GM19099 (cell line): ENCODE data around the gene CDY1.
"Not testable (repeated sequence)": the region's sequence is repeated elsewhere in the genome, so short reads cannot be mapped to it uniquely, and the experiment has no call there.

Source experiments
- POLR2A ChIP-seq: IDR thresholded peaks from 3 replicates; pipeline ENCODE4 v1.6.1; 2011; ENCODE audit warnings: low read depth; ENCODE audit not compliant: insufficient read length; ENCODE audit errors: extremely low read depth

CDY1 gene, protein sequence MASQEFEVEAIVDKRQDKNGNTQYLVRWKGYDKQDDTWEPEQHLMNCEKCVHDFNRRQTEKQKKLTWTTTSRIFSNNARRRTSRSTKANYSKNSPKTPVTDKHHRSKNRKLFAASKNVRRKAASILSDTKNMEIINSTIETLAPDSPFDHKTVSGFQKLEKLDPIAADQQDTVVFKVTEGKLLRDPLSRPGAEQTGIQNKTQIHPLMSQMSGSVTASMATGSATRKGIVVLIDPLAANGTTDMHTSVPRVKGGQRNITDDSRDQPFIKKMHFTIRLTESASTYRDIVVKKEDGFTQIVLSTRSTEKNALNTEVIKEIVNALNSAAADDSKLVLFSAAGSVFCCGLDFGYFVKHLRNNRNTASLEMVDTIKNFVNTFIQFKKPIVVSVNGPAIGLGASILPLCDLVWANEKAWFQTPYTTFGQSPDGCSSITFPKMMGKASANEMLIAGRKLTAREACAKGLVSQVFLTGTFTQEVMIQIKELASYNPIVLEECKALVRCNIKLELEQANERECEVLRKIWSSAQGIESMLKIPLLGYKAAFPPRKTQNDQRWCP

DNA sequence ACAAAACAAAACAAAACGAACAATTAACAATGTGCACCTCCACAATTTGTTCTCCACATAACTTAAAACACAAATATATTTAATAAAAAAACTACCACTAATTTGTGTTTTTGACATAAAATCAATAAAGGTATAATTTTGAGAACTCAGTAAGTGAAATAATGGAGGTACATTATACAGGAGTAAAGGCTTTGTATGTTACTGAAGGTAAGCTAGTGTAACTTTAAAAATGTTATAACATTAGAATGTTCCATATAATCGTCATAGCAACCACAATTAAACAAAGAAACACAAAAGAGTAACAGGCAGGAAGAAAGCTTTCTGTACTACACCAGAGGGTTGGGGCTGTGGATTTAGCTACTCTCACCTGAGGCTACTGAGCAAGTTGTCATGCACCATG, at the start of gene CDY1:
TSS of gene CDY1 (plus strand) at position 301 of the 400 bp plus-strand sequence. CDS start 326 bp downstream, outside the sequence.
- TF ChIP-seq POLR2A: not testable (repeated sequence)
